Measurements from ENCODE around the gene UAP1L1. TPM values are rescaled to one million over a fixed set of nuclear protein-coding genes. Genes with fewer than 3 reads are reported as not detected.
"Not testable (repeated sequence)": the region's sequence is repeated elsewhere in the genome, so short reads cannot be mapped to it uniquely, and the experiment has no call there.

Gene UAP1L1
- 1.9 TPM for polyA plus RNA-seq (ENCODE audit: insufficient read length)

- DNase-seq (ENCODE audit: low read depth) = no peak
These were observed at the start of gene UAP1L1 for GRCh38 chr9:137077010-137077747. UAP1L1 (plus strand) TSS chr9:137077517; CDS start chr9:137077533, 16 bp downstream.

DNA sequence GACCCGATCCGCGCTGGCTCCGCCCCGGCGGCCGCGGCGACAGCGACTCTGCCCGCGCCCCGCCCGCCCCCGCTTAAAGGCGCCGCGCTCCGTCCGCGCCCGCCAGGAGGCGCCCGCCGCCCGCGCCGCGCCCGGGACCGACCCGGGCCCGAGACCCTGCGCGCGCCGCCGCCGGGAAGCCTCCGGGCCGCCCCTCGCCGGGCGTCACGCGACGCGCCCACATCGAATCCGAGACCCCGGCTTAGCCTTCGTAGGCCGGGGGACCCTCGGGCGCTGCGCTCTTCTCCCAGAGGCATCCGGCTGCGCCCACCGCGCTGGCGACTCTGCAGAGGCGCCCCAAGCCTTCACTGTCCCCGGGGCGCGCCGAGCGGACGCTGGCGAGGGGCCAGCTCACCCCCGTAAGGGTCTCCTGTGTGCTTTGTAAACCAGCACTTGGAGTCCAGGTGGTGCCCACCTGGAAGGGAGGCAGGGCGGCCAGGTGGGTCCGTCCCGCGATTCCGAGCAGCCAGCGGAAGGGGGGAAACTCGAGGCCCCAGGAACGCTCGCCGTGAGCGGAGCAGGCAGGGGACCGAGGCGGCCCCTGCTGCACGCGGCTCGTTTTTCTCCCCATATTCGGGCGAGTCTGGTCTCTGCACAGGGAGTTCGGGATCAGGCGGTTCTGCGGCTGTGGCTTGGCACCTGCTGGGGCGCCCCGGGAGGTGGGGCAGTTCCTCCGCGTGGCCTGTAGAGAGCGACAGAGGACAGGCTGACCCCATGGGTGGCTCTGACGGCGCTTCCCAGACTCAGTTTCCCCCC is 48.9 kb upstream of the UAP1L1 start:
- no peak for DNase-seq (ENCODE audit: low read depth)

DNA sequence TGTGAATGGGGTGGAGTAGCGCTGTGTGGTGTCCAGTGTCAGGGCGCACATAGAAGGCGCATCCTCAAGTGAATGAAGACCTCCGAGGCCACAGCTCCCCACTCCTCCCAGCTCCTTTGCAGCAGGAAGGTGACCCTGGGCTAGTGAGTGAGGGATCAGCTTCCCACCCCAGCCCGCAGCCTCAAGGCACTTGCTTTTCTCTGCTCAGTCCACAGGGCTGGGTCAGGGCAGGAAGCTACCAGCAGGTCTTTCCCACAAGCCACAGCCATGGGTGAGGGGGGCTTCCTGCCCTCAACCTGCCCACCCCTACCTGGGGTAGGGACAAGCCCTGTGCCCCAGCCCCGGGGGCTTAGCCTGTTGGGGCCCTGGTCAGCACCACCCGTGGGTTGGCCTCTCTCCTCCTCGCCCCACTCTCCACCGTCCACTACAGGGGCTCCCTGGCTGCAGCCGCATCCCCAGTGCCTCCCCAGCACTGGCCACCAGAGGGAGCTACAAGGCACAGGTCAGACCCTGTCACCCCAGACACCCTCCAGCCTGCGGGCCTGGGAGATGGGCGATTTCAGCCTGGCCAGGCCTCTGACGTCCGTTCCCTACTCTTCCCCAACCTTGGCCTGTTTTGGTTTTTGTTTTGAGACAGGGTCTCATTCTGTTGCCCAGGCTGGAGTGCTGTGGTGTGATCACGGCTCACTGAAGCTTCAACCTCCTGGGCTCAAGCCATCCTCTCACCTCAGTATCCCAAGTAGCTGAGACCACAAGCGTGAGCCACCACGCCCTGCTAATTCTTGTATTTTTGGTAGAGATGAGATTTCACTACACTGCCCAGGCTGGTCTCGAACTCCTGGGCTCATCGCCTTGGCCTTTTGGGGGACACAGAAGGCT is 48.0 kb upstream of the UAP1L1 start:
- no peak for DNase-seq (ENCODE audit: low read depth)

GRCh38 chr9:137030006-137030405 is 47.3 kb upstream of the UAP1L1 start:
- DNase-seq (ENCODE audit: low read depth) = no peak

DNA sequence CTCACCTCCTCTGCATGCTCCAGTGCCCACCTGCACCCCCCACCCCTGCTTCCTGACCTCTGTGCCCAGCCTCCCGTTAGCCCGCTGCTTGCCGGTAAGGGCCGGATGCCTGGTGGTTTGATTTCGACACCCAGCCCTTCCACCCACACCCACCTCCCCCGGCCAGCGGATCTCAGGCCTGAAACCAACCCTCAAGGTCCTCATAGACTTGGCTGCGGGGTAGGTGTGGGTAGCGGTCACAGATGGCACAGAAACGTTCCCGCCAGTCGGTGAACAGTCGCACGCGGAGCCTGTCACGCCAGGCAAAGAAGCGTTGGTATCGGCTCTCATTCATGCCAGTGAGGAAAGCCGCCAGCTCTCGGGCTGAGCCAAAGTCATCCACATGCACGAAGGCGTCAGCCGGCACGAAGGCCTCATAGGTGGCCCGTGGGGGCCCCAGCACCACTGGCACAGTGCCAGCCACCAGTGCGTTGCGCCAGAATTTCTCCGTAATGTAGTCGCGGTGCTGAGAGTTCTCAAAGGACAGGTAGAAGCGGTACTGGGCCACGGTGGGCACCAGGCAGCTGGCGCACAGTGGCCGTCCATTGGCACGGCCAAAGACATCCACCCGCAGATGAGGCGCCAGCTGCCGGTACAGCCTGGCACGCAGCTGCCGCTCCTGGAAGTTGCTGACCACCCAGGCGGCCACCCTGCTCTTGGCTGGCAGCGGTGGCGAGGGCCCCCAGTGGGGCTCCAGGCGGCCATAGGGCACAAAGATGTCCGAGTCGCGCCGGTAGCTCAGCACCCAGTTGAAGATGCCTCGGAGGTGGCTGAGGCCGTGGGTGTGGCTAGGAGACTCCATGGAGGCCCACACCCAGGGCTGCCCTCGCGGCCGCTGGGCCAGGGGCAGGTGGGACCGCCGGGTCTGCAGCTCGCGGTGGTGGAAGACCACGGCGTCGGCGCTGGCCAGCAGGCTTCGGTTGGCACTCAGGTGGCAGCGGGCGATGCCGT is 46.5 kb upstream of the UAP1L1 start:
- DNase-seq (ENCODE audit: low read depth) = no peak

DNA sequence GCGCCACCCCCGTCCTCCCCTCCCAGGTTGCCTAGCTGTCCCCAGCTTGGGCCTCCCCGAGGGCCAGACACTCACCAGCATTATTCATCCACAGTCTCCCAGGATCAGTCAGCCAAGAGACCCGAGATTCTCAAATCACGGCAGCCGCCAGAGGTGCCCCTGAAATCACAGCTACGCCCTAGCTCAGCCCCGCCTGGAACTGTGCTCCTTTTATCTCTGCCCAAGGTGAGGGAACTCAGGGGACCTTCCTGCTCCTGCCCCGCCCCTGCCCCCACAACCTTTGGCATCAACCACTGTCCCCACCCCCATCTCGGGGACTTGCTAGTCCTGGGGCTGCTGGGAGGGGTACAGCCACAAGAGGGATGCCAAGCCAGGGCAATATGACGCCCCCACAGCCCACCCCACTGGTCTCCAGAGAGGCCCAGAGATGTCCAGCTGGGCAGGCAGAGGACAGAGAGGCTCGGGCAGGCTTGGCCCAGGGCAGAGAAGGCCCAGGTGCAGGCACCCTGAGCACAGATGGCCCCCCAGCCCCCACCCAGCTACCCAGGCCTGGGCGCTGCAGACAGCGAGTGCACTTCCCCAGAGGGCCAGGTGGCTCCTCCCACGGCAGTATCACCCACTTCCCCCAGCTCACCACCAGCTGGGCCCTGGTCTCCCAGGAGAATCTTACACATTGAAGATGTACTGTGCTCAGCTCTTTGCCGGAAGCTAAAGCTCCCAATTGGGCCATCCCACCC is 45.2 kb upstream of the UAP1L1 start, which contains the start of gene FUT7:
TSS of gene FUT7 (minus strand) at position 185 of the 737 bp plus-strand sequence. CDS start at position 88, 97 bp downstream.
- no peak for DNase-seq (ENCODE audit: low read depth)

DNA sequence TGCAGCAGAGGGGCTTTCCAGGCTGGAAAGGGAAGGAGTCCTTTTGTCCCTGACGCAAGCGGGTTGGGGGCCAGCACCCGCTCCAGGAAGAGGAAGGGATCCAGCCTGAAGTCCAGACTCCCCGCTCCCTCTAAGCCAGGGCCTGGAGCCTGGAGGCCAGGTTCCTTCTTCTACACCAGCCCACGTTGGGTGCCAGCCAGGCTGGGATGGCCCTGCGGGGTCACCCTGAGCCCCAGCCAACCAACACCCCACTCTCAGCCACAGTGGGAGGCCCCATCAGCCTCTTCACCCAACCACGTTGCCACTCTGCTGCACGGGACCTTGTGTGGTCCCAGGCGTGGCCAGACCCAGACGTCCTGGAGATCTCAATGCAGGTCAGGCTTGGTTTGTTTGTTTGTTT is 44.5 kb upstream of the UAP1L1 start:
- DNase-seq (ENCODE audit: low read depth) = no peak

DNA sequence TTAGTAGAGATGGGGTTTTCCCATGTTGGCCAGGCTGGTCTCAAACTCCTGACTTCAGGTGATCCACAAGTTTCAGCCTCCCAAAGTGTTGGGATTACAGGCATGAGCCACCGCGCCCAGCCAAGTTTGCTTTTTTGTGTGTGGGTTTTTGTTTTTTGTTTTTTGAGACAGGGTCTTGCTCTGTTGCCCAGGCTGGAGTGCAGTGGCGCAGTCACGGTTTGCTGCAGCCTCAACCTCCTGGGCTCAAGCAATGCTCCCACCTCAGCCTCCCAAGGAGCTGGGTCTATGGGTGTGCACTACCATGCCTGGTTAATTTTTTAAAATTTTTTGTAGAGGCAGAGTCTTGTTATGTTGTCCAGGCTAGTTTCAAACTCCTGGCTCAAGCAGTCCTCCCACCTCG is 43.8 kb upstream of the UAP1L1 start:
- not testable (repeated sequence) for DNase-seq (ENCODE audit: low read depth)

GRCh38 chr9:137034039-137034708 is 43.1 kb upstream of the UAP1L1 start:
- no peak for DNase-seq (ENCODE audit: low read depth)

GRCh38 chr9:137034709-137035506 is 42.4 kb upstream of the UAP1L1 start:
- no peak for DNase-seq (ENCODE audit: low read depth)

DNA sequence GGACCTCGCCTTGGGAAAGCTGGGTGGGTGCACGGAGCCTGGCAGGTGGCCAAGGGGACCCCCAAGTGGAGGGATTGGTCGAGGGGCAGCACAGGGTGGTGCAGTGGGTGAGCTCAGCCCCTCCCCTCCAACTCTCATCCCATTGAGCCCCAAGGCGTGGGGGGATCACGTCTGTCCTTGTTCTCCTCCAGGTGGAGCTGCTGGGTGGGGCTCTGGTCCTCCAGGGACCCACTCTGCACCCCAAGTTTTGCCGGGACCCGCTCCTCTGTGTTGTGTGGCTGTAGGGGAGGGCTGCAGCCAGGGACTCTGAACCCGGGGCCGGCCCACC is 41.8 kb upstream of the UAP1L1 start:
- DNase-seq (ENCODE audit: low read depth) = no peak

DNA sequence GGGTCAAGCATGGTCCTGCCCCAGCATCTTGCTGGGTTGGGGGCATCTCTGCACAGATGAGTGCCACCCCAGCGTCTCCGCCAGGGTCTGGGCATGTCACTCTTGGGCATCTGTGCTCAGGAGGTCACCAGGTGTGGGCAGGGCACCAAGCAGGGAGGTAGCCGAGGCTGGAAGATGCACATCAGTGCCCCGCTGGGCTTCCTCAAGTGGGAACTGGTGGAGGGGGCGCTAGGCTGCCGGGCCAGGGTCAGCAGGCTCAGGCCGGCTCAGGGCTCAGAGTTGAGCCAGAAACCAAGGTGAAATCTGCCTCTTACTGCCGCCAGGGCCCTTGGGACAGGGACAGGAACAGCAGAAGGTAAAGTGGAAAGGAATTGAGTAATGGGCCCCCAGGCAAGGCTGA is 41.4 kb upstream of the UAP1L1 start:
- no peak for DNase-seq (ENCODE audit: low read depth)

GRCh38 chr9:137037035-137037434 is 40.3 kb upstream of the UAP1L1 start:
- no peak for DNase-seq (ENCODE audit: low read depth)

DNA sequence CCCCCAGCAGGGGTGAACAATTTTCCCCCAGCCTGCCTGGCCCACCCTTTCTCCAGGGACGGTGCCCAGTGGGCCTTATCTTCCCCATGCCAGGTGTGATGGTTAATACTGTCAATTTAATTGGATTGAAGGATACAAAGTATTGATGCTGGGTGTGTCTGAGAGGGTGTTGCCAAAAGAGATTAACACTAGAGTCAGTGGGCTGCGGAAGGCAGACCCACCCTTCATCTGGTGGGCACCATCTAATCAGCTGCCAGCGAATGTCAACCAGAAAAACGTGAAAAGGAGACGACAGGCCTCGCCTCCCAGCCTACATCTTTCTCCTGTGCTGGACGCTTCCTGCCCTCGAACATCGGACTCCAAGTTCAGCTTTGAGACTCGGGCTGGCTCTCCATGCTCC is 39.8 kb upstream of the UAP1L1 start:
- no peak for DNase-seq (ENCODE audit: low read depth)

DNA sequence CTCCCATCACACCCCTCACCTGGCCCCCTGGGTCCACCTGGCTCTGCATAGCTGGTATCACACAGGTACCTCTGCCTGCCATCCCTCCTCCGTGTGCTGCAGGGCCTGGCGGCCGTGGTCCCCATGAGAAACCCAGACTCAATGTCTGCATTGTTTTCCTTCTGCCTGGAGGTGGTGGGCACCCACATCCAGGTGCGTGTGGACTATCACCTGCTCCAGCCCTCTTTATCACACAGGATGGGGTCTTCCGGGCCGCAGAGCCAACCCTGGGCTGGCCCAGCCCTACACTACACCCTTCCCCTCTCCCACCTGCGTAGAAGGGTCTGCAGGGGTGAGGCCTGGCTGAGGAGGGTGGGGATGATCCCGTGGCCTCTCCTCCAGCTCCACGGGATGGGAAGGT is 38.4 kb upstream of the UAP1L1 start:
- DNase-seq (ENCODE audit: low read depth) = no peak

DNA sequence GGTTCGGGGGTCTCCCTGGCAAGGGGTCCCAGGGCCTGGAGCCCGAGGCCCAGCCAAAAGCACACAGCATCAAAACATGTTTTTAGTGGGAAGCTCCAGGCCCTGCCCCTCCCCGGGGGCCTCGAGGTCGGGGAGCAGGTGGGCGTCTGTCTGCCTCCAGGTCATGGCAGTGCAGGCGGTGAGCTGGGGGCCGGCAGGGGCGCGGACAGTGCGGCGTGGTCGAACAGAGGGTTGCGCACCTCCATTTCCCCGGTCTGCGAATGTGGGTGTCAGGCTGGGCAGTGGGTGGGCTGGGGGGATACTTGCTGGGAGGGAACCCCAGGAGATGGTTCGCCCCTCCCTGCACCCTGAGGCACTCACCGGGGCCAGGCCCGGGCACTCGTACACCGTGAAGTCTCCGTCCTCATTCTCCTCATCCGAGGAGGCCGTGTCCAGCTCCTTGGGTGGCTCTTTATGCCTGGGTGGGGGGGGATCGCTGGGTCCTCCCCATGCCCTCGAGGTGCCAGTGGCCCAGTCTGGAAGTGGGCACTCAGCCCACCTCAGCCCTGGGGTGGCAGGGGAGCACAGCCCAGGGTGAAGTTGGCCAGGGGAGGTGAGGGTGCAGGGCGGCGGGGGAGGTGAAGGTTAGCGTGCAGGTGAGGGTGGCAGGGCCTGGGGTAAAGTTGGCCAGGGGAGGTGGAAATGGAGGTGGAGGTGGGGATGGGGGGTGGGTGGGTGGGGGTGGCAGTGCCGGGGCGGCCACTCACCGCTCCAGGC is 37.5 kb upstream of the UAP1L1 start:
- DNase-seq (ENCODE audit: low read depth) = no peak

DNA sequence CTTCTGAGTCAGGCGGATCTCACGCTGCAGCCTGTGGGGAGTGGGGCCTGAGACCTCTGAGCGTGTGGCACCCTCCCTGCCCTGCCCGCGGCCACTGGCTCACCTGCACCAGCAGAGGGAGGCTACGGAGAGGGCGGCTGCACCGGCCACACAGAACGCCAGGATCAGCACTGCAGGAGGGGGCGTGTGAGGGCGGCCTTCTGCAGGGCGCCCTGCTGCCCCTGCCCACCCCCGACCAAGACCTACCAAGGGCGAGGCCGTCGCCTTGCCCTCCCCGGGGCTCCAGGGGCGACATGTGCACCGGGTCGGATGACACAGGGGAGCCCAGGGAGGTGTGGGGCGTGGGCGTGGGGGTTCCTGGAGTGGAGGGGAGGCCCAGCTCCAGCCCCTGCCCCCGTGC is 36.7 kb upstream of the UAP1L1 start:
- DNase-seq (ENCODE audit: low read depth) = no peak

DNA sequence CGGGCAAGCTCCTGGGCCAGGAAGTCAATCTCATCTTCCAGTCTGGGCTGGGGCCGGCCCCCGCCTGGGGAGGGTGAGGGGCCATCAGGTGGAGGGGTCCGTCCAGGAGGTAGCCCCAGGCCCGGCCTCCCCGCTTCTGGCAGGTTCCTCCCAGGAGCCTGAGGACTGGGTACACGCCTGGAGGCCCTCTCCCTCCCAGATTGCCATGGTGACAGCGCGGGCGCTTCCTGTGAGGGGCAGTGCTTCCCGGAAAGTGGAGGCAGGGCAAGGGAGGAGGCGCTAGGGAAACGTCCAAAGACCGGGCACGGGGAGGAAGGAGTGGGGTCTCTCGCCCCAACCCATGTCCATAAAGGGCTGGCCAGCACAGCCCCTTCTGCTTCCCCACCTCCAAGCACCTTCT is 36.2 kb upstream of the UAP1L1 start:
- DNase-seq (ENCODE audit: low read depth) = no peak
